Endothelial cell of umbilical vein (primary cell): ENCODE data around the gene LPP.

Source experiments
- EZH2 ChIP-seq: IDR thresholded peaks from 2 replicates; pipeline ENCODE4 v1.6.1; 2012; ENCODE audit warnings: borderline replicate concordance, low read depth, mild to moderate bottlenecking, moderate library complexity, low read length, inconsistent platforms; ENCODE audit not compliant: severe bottlenecking
- GATA2 ChIP-seq: IDR thresholded peaks from 2 replicates; pipeline ENCODE4 v1.7.0; 2011; ENCODE audit warnings: low read depth, mild to moderate bottlenecking, moderate library complexity, mixed read lengths, low read length; ENCODE audit not compliant: insufficient read length, insufficient read depth
- JUN ChIP-seq: IDR thresholded peaks from 2 replicates; pipeline ENCODE4 v1.6.1; 2011; ENCODE audit warnings: borderline replicate concordance, low read depth; ENCODE audit not compliant: insufficient read length, insufficient read depth
- POLR2A ChIP-seq: IDR thresholded peaks from 2 replicates; pipeline ENCODE4 v1.6.1; 2012; ENCODE audit warnings: low read depth, mild to moderate bottlenecking, control low read depth, low read length
- POLR2AphosphoS5 ChIP-seq: IDR thresholded peaks from 2 replicates; pipeline ENCODE4 v1.6.1; 2012; ENCODE audit warnings: low read depth, mild to moderate bottlenecking, control low read depth, low read length, moderate library complexity; ENCODE audit not compliant: insufficient read depth
- TF ChIP-seq, protein P1 (sequence below), 2 donors: IDR thresholded peaks; 1 replicate in 1 of 2; 2 replicates in 1 of 2; pipeline ENCODE4 v1.5.1; 2011; ENCODE audit warnings: low read length in 2 of 2, mild to moderate bottlenecking in 2 of 2, moderate library complexity in 2 of 2, control low read depth in 1 of 2, inconsistent platforms in 1 of 2, low read depth in 1 of 2; ENCODE audit not compliant: insufficient read depth in 1 of 2; ENCODE audit errors: extremely low read depth in 1 of 2
- TF ChIP-seq, protein P2 (sequence below): IDR thresholded peaks from 2 replicates; pipeline ENCODE4 v1.6.1; 2011; ENCODE audit not compliant: insufficient read depth, insufficient read length

DNA sequence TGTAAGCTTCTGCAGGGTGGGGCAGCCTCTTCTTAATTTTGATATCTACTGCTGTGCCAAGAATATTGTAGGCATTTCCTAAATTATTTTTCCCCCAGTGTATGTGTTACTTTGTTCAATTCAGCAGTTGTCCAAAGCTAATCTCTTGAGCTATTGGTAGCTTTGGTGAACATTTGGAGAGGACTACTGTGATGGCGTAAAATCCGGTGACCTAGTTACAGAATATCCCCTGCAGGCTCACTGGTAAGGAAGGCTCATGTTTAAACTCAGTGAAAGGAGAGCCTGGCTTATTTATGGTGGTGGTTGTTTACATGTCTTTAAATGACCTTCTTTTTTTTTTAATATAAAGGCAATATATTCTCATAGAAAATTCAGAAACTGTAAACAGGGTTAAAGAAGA lies 105.6 kb downstream of the LPP start:
- TF ChIP-seq, protein P1, sequence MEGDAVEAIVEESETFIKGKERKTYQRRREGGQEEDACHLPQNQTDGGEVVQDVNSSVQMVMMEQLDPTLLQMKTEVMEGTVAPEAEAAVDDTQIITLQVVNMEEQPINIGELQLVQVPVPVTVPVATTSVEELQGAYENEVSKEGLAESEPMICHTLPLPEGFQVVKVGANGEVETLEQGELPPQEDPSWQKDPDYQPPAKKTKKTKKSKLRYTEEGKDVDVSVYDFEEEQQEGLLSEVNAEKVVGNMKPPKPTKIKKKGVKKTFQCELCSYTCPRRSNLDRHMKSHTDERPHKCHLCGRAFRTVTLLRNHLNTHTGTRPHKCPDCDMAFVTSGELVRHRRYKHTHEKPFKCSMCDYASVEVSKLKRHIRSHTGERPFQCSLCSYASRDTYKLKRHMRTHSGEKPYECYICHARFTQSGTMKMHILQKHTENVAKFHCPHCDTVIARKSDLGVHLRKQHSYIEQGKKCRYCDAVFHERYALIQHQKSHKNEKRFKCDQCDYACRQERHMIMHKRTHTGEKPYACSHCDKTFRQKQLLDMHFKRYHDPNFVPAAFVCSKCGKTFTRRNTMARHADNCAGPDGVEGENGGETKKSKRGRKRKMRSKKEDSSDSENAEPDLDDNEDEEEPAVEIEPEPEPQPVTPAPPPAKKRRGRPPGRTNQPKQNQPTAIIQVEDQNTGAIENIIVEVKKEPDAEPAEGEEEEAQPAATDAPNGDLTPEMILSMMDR (IDR thresholded peaks at IDR 0.05; ENCODE audit: extremely low read depth in 1 of 2, insufficient read depth in 1 of 2, low read depth in 1 of 2, low read length in 2 of 2), result no peak
- TF ChIP-seq POLR2AphosphoS5 (no peak), POLR2A (no peak), JUN (no peak), GATA2 (no peak), EZH2 (no peak)
- TF ChIP-seq, protein P2, sequence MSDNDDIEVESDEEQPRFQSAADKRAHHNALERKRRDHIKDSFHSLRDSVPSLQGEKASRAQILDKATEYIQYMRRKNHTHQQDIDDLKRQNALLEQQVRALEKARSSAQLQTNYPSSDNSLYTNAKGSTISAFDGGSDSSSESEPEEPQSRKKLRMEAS, result no peak
